Colonic mucosa (tissue), 4 donors: ENCODE data around the gene HDC. TPM values are rescaled to one million over a fixed set of nuclear protein-coding genes. Genes with fewer than 3 reads are reported as not detected.

Experiments used
- DNase-seq: peaks from one replicate; pipeline ENCODE4 v3.0.0-alpha.2; 2020
- H3K27ac ChIP-seq: fragments of 200-600 bp; one replicate; pipeline ENCODE4 v1.8.0; 2021
- H3K27me3 ChIP-seq: fragments of 200-600 bp; one replicate; pipeline ENCODE4 v1.8.0; 2021
- H3K36me3 ChIP-seq: fragments of 200-600 bp; one replicate; pipeline ENCODE4 v1.8.0; 2021
- H3K4me1 ChIP-seq: fragments of 200-600 bp; one replicate; pipeline ENCODE4 v1.8.0; 2021; ENCODE audit warnings: mild to moderate bottlenecking
- H3K4me3 ChIP-seq: fragments of 200-600 bp; one replicate; pipeline ENCODE4 v1.8.0; 2021
- H3K9ac ChIP-seq, 2 donors: one replicate each; pipeline ENCODE4 v1.7.0; 2013; ENCODE audit warnings: control low read depth in 2 of 2, low read depth in 2 of 2, low read length in 2 of 2
- H3K9me3 ChIP-seq: fragments of 200-600 bp; one replicate; pipeline ENCODE4 v1.8.0; 2021
- CTCF ChIP-seq: fragments of 200-600 bp; IDR thresholded peaks from one replicate; pipeline ENCODE4 v1.8.0; 2022; ENCODE audit warnings: antibody characterized with exemption, mild to moderate bottlenecking
- intact Hi-C: fragments of 100-400 bp; cut with DNase I; formaldehyde crosslinking; loops from one replicate; pipeline ENCODE4 v1.14.1; 2022
- total RNA-seq, 2 donors: library from RNA; stranded (reverse); fragmentation: NEBNext Ultra II Directional in 1 of 2; extraction: Animal tissue kit (Norgen Biotek cat#: 25700) in 1 of 2; gene quantifications; one replicate each; pipeline ENCODE4 v1.2.1, GENCODE V29; 2021
- donor health status: healthy.
- donor health status: DM: no; HTN: no; CAD: no.
- donor health status: DM: no; HTN: no; CAD: no.

The HDC gene
- total RNA-seq, 2 donors from 2014 or later, result 2.0 to 4.1 TPM

- Histone ChIP-seq H3K27ac (no peak overlapping the region), H3K9ac (no peak overlapping the region), H3K36me3 (no peaks in the 10 kb centered on the region), H3K9me3 (no peaks in the 10 kb centered on the region), H3K4me3 (no peak overlapping the region), H3K27me3 (no peaks in the 10 kb centered on the region), H3K4me1 (no peaks in the 10 kb centered on the region)
- DNase-seq, result no peak
- no peak for TF ChIP-seq CTCF
- intact Hi-C loops, result no loop called here
Measured at GRCh38 chr15:50262533-50262932, 3.0 kb downstream of the HDC start.

- intact Hi-C loops, result no loop called here
- Histone ChIP-seq H3K9me3 (no peaks in the 10 kb centered on the region), H3K4me3 (no peak overlapping the region), H3K27me3 (no peaks in the 10 kb centered on the region), H3K4me1 (no peaks in the 10 kb centered on the region), H3K9ac (no peak overlapping the region), H3K27ac (no peak overlapping the region), H3K36me3 (no peaks in the 10 kb centered on the region)
- DNase-seq, result no peak
- TF ChIP-seq CTCF, result no peak
Measured at GRCh38 chr15:50261981-50262380, 3.5 kb downstream of the HDC start.

- H3K4me3 ChIP-seq, result no peak overlapping the region
- intact Hi-C loops, result no loop called here
- no peaks in the 10 kb centered on the region for H3K27me3 ChIP-seq
- no peak for TF ChIP-seq CTCF
- no peaks in the 10 kb centered on the region for H3K9me3 ChIP-seq
- H3K36me3 ChIP-seq, result no peaks in the 10 kb centered on the region
- H3K4me1 ChIP-seq, result no peaks in the 10 kb centered on the region
- DNase-seq, result no peak
- H3K9ac ChIP-seq, result no peak overlapping the region
- H3K27ac ChIP-seq, result no peak overlapping the region
Measured at GRCh38 chr15:50260969-50261496, 4.5 kb downstream of the HDC start.

- Histone ChIP-seq H3K4me1 (no peaks in the 10 kb centered on the region), H3K36me3 (no peaks in the 10 kb centered on the region), H3K27ac (no peak overlapping the region), H3K4me3 (no peak overlapping the region), H3K27me3 (no peaks in the 10 kb centered on the region), H3K9ac (no peak overlapping the region), H3K9me3 (no peaks in the 10 kb centered on the region)
- intact Hi-C loops, result no loop called here
- no peak for DNase-seq
- TF ChIP-seq CTCF, result no peak
Measured at GRCh38 chr15:50259276-50259675, 6.2 kb downstream of the HDC start.

- H3K9me3 ChIP-seq, result no peaks in the 10 kb centered on the region
Measured at GRCh38 chr15:50257924-50258323, 7.6 kb downstream of the HDC start.

More at GRCh38 chr15:50257924-50258323, 7.6 kb downstream of the HDC start:
- Histone ChIP-seq H3K27me3 (no peaks in the 10 kb centered on the region), H3K4me3 (no peak overlapping the region), H3K27ac (no peak overlapping the region), H3K9ac (no peak overlapping the region), H3K4me1 (no peaks in the 10 kb centered on the region), H3K36me3 (no peaks in the 10 kb centered on the region)
- TF ChIP-seq CTCF, result no peak
- no peak for DNase-seq
- intact Hi-C loops, result no loop called here
